HG03558 (cell line): ENCODE measurements around the gene PTPN21.

ENCODE experiments used
- ATAC-seq: cut with Tn5 transposase; IDR thresholded peaks from one replicate; pipeline ENCODE4 v1.9.1; 2021; ENCODE audit warnings: moderate number of reproducible peaks; ENCODE audit not compliant: unreplicated experiment; ENCODE audit errors: extremely low read depth

The PTPN21 gene

GRCh38 chr14:88554457-88555286 lies at the start of gene PTPN21:
Gene PTPN21, minus strand, starts transcription at chr14:88555007. Its CDS starts 4,590 bp downstream, at chr14:88550417.
- ATAC-seq, result no peak

- no peak for ATAC-seq
These were observed 49.4 kb upstream of the PTPN21 start for GRCh38 chr14:88604212-88604611.

GRCh38 chr14:88599761-88600439 lies 45.1 kb upstream of the PTPN21 start:
- ATAC-seq, result peak; percentile 91

- no peak for ATAC-seq
These were observed 44.5 kb upstream of the PTPN21 start for GRCh38 chr14:88599326-88599725.

GRCh38 chr14:88598097-88598675 lies 43.4 kb upstream of the PTPN21 start:
- ATAC-seq, result no peak

GRCh38 chr14:88597601-88598000 lies 42.8 kb upstream of the PTPN21 start:
- no peak for ATAC-seq

GRCh38 chr14:88597038-88597437 lies 42.2 kb upstream of the PTPN21 start:
- ATAC-seq, result no peak

GRCh38 chr14:88592031-88592430 lies 37.2 kb upstream of the PTPN21 start:
- ATAC-seq, result no peak

- no peak for ATAC-seq
These were observed 35.4 kb upstream of the PTPN21 start for GRCh38 chr14:88590173-88590572.

GRCh38 chr14:88588081-88588480 lies 33.3 kb upstream of the PTPN21 start:
- ATAC-seq, result no peak

GRCh38 chr14:88584451-88584850 lies 29.6 kb upstream of the PTPN21 start:
- no peak for ATAC-seq

GRCh38 chr14:88576222-88576621 lies 21.4 kb upstream of the PTPN21 start:
- ATAC-seq, result no peak

- ATAC-seq, result no peak
These were observed 17.3 kb upstream of the PTPN21 start for GRCh38 chr14:88572117-88572516.

GRCh38 chr14:88568196-88568595 lies 13.4 kb upstream of the PTPN21 start:
- no peak for ATAC-seq

- no peak for ATAC-seq
These were observed 10.6 kb upstream of the PTPN21 start for GRCh38 chr14:88565427-88565826.

- ATAC-seq, result no peak
These were observed 9.0 kb upstream of the PTPN21 start for GRCh38 chr14:88563845-88564244.

GRCh38 chr14:88562831-88563686 lies 8.3 kb upstream of the PTPN21 start, which contains the start of gene ZC3H14:
Gene ZC3H14, plus strand, starts transcription at chr14:88563037. Its CDS starts 97 bp downstream, at chr14:88563134.
- peak; percentile 89 for ATAC-seq

- ATAC-seq, result no peak
These were observed 7.7 kb upstream of the PTPN21 start for GRCh38 chr14:88562532-88562830.

- ATAC-seq, result no peak
These were observed 5.0 kb upstream of the PTPN21 start for GRCh38 chr14:88559852-88560251.

- ATAC-seq, result no peak
These were observed 1.8 kb upstream of the PTPN21 start for GRCh38 chr14:88556581-88556980.
